ENCODE data around the gene CIAO3.

GRCh38 chr16:777826-778225, 37.0 kb upstream of the CIAO3 start:
- TF ChIP-seq CTCF (IDR thresholded peaks at IDR 0.05) (no peak), ZFX (IDR thresholded peaks at IDR 0.05; ENCODE audit: borderline replicate concordance) (no peak)

All from 22Rv1 (cell line).